Tongue (tissue), 2 donors: ENCODE measurements around the gene ABCA4. TPM values are rescaled to one million over a fixed set of nuclear protein-coding genes. Genes with fewer than 3 reads are reported as not detected.

Experiments used
- DNase-seq: peaks from one replicate; pipeline ENCODE4 v3.0.0-alpha.2; 2015
- total RNA-seq: library from RNA; depleted of rRNA; stranded (reverse); fragments of >200 nt; gene quantifications from one replicate; pipeline ENCODE4 v1.2.3, GENCODE V29; 2014

ABCA4 gene
- total RNA-seq, 1 donor from 2014 or later: 2.2 TPM

DNA sequence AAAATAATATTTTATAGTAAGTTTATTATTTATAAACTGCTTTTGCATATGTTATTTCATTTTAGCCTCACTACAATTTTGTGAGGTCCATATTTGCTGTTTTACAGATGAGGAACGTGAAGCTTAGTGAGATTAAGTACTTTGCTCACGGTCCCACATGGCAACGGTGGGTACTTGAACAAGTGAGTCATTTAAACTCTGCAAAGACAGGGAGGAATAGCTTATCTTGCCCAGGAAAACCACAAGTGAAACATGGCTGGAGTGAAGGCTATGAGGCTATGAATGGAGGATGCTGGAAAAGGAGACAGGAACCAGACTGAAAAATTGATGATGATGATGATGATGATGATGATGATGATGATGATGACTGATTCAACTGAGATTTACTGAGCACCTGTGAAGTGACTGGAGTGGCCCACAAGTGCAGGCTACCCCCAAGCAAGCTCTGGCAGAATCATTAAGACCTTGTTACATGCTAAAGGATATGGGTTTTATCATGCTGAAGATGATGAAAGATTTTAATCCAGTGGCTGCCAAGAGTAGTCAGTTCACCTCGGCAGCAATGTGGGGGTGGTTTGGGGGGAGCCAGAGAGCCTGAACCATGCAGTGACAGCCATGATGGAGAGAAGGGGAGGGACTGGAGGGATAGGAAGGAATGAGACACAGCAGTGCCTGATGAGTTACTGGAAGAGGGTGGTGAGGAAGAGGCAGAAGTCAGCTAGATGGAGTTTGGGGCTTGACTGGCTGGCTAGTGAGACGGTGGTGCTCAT, 1.4 kb upstream of the ABCA4 start:
- no peak for DNase-seq

DNA sequence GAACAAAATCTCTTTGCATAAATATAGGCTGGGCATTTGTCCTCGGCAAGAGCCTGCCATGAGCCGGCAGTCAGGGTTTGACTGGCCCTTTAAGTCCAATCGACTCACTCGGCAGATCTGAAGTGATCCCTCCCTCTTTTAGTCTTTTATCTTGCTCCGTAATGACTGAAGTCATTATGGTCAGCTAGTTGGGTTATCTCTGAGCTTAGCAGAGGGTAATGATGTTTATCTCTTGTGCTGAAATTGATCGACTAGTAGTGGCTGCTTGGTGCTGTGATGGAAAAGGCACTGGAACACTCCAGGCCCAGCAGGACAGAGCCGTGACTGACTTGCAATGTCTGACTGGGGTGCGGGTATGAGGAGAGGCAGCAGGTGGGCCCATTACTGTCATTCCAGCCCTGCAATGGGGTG, 468 bp upstream of the ABCA4 start:
- no peak for DNase-seq

DNA sequence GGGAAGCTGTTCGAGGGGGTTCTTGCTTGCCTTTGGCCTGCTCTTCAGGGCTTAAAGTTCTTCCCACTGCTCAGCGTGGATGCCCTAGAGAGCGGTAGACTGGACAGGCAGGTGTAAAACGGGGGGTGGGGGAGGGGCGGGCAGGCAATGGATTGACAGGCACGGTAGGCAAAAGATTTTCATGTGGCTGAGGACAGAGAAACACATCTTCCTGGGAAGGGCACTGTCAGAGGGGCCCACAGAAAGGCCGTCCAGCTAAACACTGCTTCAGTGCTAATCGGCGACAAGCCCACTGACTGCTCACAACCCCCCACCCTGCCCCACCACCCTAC, 412 bp downstream of the ABCA4 start:
- no peak for DNase-seq

DNA sequence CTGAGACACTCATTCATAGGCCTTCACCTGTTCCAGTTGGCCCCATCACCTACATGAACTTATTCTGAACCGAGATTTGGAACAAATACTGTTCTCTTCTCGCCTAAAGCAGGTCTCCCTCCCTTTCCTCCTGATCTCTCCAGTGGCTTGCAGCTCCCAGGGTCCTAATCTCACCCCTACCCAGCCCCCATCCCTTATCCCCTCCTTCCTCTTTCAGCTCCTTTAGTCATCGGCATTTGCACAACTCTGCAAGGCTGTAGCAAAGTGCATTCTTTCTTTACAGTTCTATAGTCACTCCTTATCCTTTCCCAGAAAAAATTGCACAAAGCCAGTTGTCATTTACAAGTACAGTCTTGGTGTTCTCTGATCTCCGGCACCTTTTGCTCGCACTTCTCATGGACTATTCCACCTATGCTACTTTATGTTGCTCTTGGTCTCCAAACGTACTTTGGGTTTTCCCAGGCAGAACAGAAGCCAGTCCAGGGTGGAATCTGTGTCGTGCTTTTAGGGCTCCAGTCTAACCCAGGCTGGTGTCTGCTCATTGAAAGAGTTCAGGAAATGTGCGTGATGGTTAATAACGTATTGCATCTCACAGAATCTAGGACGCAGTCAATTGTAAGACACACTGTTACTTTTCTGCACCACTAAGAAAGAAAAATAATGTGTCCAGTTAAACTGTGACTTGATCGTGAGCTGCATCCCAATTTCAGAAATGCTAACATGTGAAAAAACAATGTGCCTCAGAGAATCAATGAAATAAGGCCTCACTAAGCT, 965 bp downstream of the ABCA4 start:
- DNase-seq: no peak

DNA sequence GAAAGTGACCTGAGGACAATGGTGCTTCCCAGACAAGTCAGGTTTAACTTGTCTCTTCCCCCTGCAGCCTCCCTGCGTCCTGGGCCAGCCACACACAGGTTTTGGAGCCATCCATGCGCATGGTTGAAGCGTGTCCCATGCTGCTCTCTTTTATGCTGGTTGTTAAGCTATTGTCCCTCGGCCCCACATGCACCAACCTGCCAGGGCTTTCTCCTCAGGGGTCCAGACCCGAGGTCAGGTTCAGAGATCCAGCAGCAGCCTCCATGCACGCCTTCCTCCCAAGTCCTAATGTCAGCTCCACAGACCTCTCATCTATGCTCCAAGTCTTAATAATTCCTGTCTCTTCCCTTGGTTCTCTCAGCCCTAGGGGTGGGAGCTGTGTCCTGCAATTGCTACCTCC, 1.6 kb downstream of the ABCA4 start:
- no peak for DNase-seq

DNA sequence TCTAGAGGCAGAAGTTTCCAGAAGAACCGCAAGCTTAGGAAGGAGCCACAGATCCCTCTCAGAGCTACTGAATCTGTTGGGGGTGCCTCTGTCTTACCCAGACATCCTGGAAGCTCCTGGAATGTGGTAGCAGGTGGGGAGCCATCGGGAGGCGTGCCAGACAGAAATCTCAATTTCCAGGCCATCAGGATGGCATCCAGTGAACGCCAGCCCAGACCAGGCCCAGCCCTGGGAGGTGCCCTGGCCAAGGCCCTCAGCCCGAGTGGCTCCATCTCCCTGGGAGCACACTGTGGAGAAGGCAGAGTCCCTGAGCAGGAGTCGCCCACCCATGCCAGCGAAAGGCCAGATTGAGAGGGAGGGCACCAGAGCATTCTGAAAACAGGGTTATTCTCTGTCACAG, 2.5 kb downstream of the ABCA4 start:
- no peak for DNase-seq

DNA sequence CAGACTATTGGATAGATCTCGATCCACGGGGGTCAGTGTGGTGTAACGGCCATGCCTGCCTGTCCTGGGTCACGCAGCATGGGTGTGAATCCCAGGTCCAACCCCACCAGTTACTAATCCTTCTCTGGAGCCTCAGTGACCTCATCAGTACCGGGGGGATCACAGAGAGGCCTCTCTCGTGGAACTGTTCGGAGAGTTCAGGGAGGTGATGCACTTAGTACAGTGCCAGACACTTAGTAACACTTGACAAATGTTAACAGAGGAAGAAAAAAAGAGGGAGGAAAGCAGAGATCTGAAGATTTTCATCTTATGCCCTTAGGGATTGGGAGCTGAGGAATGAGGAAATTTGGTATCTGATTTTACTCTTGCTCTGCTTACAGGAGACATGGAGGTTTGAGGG, 2.9 kb downstream of the ABCA4 start:
- no peak for DNase-seq

DNA sequence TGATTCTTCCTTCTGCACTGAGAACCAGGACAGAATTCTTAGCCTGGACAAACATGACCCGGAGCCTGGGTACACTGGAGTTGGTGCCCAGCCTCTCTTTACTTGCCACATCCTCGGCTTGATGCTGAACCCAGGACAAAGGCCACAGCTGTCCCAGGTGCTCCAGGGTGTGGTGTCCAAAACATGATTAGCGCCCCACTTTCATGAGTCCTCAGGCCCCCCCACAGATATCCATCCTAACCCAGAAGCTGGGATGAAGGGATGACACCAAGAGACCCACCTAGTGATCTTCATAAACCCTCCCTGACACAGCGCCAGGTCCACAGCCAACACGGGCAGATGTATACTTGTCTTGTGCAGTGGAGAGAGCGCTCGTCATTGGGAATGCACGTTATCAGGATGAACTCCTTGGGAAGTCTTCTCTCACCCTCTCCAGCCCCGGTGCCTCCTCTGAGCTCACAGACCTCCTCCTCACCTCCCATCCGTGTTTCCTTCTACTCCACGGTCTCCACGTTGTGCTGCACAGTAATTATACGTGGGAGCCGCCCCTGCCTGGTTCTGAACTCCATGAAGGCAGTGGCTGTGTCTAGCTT, 3.6 kb downstream of the ABCA4 start:
- no peak for DNase-seq

DNA sequence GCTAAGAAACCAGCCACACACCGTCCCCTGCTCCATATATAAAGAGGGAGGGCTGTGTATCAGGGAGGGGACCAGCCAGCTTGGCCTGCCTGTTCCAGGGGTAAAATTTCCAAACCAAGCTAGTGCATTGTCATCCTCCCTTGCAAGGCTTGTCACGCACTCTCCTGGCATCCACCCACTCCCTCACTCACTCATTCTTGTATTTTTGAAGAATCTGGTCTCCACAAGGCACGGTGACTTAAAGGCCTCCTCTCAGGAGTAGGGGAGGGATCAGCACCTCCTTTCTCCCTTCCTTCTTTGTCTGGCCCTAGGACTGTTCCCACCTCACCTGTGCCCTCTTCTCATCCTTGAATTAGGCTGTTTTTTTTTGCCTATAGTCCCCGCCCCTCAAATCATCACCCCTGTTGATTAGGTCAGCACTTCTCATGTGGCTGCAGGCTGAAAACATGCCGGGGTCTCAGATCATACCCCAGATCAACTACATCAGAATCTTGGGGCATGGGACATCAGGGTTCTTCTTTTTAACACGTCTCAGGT, 5.0 kb downstream of the ABCA4 start:
- DNase-seq: no peak

DNA sequence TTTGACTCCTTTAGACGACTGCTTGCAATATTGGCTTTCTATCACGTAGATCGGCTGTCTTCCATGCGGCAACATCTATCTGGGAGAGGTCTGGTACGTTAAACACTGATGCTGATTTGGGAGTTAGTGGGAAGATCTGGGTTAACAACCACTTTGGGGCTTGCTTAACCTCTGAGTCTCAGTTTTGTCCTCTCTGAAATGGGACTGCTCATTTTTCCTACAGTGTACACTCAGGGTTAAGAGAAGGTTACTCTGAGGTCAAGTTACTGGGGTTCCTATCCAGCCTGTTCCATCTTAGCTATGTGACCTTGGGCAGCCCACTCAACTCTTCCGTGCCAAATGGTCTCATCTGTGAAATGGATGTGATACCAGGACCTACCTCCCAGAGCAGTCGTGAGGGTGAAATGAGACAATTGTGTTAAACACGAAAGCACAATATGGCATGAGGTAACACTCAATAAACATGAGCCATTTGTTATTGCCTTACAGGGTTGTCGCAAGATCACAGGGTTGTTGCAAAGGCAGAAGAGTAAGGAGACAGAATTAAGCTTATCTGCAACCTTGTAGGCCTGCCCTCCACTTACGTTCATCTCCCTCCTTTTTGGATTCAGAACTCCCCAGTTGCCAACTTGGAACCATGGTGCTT, 5.6 kb downstream of the ABCA4 start:
- no peak for DNase-seq

DNA sequence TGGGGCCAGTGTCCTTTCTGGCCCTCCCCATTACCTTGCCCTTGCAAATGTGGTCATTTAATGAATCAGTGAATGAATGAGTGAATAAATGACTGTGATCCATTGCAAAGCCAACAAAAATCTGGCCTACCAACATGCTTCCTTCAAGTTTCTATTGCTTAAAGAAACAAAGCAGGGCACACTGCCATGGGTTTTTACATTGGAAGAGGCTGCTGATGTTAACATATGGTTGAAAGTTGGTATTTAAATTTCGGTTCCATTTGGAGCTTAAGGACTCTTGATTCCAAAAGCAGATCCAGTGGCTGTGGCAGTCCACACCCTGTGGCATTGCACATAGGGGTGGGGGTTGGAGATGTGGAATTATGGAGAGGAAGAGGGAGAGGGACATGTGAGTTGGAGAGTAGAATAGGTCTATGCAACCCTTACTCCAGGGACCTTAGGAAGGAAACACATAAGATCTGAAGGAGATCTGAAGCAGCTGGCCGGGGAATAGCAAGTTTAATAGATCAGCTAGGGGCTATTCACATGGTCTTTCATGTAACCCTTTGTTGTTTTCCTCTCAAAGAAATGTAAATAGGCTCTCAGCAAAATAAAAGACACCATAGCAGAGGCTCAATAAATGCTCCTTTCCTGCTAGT, 7.2 kb downstream of the ABCA4 start:
- DNase-seq: no peak

DNA sequence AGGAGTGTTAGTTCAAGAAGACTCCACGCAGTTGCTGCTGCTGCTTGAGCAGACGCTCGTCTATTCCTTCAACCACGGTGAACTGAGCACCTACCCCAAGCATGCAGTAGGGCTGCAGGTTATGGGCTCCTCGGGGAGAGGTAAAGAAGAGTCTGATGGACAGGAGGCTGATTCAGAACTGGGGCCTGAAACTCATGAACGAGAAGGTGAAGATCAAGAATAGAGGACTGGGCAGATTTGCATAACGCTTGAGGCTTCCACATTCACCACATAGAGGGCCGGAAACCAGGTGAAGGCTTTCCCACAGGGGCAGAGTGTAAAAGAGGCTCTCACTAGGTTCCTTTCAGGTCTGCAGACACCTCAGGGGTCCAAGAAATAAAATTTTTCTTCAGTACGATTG, 9.1 kb downstream of the ABCA4 start:
- no peak for DNase-seq

DNA sequence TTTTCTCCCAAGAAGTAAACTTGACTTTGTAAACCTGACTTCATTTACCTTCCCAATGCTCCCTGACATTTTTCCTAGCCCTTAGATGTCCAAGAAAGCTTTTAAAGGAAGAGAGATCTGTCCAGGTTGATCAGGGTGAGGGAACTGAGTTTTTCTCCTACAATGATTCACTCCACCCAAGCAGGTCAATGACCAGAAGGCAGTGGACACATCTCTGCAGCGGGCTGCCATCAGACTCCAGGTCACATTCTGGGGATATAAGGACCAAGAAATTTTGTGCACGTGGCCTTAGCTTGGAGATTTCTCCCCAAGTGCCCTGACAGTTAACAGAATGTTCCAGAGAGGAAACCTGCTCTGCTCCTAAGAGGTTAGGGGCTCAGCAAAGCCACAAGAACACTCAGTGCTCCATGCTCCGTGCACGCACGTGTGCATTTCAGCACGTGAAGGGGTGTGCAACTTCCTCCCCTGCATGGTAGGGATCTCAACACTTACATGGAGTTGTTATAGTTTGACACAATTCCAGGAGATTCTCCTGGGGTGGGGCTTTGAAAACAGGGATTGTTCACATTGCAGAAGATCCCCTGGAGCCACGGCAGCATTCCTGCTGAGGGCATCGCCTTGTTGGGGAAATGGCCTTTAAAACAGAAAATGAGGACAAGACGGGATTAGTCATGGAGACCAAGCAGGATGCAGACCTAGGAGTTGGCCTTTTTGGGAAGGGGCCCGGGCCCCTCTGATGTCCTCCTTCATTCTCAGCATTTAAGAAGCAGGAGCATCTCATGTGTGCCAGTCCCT, 9.8 kb downstream of the ABCA4 start:
- DNase-seq: no peak

DNA sequence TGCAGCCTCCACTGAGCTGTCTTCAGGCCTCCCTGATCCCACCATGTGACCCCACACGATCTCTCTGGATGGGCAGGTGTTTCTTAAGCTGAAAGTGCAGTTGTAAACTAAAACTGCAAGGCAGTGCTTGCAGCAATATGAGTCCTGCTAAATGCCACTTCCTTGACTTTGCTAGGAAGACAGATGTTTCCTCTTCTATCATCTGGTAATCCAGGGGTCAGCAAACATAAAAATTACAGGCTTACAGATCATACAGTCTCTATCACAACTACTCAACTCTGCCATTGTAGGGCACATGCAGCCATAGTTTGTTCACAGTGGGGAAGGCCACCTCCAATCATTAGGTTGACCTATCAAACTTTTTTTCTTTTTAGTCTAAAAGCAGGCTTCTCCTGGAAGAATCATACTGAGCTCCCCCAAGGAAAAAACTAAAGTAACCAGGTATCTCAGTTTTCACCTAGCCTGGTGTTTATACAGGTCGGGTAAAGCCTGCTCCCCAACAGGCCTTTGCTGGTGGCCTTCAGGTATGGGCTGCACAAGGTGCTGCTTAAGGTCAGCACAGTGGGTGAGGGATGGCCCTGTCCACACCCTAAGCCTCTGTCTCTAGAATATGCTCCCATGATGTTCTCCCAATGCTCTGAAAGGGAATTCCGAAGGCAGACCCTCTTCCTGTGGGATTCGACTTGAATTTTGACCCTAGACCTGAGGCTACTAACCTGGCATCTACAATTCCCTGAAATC, 10.8 kb downstream of the ABCA4 start:
- no peak for DNase-seq

DNA sequence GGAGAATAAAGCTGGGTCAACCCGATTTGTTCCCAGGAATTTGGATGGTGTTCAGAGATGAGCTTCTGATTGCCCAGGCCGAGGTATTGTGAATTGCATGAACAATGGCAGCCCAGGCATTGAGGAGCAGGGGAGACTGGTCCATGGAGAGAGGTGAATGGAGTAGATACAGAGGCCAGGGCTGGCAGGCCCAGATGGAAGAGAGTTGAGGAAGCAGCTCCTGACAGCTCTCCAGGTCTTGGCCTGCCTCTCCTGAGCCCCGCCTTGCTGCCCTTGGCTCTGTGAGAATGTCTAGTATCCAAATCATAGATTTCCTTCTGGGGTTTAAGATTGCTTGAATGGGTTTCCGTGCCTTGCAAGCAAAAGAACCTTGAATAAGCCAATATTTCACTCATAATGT, 11.5 kb downstream of the ABCA4 start:
- no peak for DNase-seq

DNA sequence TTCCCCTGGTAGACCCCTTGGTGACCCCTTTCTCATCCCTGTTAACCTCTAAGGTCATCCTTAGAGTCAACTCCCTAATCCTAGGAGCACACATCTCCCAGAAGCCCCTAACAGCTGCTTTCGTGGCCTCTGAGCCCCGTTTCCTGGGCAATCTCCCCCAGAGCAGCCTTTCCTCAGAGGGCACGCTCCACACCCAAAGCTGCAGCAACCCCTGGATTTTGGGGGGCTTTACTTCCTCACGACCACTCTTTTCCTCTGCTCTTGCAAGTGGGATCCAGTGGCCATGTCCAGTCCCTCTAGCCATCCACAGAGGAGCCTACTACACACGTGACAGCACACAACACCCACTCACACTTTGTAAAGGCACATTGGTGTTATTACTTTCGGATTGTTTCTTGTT, 13.8 kb downstream of the ABCA4 start:
- DNase-seq: no peak

DNA sequence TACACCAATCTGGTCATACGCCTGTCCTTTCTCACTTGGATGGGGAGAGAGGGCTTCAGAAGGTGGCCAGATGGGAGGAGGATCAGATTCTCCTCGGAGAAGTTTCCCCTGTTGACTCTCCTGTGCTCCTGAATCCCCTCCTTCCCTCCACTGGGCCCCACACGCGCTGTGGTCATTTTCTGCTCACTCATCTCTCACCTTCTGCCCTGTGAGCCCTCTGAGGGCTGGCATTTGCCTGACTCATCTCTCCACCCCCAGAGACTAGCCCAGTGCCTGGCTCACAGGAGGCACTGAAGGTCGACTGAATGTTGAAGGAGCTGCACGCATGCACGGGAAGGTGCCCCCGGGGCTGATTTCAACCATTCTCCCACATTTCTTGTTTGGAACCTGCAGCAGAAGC, 14.2 kb downstream of the ABCA4 start:
- DNase-seq: no peak

DNA sequence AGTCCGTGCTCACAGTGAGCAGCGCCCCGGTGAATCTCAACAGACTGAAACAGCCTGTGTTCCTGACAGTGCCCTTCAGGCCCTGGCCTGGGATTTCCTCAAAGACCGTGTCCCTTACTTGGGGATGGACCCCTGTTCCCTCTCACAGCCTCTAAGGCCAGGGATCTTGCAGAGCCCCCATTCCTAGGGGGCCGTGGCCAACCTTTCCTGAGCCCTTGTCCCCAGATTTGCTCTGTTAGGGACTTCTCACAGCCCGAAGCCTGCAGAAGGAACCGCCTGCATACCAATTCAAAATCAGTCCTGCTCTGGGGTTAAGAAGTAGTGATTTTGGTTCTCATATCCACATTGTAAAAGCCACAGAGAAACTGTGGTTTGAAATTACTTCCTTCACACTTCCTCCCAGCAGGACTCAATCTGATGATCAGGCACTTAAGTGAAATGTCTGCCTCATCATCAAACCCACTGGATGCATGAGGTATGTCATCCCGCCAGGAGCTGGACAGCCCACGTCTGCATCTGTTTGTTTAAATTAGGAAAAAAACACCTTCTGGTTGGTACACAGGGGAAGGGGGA, 14.9 kb downstream of the ABCA4 start:
- no peak for DNase-seq

DNA sequence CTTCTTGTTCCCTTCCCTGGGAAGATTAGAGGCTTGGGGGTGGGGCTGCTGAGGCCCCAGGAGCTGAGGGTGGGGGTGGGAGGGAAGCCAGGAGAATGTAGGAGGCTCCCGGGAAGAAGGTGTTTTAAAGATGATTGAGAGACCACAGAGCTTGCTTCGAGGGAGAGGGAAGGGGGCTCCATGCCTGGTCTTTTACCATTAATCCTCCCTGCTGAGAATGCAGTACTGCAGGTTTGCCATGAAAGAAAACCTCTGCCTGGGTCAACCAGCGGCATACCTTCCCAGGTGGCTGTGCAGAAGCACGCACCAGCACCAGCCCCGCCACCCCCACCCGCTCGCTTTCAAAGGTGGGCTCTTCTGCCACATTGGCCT, 15.4 kb downstream of the ABCA4 start:
- no peak for DNase-seq

DNA sequence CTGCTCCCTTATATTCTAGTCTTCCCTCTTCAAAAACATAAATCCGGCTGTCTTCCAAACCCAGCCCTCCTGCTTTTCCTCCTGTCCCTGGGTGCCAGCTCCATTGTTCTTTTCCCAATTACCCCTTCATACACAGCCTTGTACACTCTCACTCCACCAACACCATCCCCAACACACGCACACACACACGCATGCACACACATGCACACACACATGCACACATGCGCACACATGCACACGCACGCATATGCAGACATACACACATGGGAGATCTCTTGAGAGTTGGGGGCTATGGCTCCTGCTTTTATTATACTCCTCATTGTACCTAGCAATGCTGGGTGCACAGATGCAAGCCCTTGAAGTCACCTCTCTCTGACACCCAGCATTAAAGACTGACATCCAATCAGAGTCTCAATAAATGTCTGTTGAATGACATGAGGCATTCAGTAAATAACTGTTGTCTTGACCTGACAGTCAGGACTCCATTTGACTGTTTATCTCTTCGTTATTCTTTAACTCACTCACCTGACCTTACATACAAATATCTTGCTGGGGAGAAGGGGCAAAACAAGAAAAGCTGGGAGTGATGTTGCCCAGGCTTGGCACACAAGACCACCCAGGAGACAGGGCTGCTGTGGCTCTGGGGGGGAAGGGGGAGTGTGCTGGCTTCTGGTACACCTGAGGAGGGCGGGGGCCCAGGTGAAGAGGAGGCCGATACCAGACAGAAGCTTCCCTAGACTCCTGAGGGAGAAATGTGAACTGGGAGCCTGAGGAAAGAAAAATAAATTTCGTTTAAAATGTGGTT, 16.0 kb downstream of the ABCA4 start:
- DNase-seq: no peak
